Measurements from ENCODE around the gene DNAH2.
"Not testable (repeated sequence)": the region's sequence is repeated elsewhere in the genome, so short reads cannot be mapped to it uniquely, and the experiment has no call there.

DNAH2 gene

DNA sequence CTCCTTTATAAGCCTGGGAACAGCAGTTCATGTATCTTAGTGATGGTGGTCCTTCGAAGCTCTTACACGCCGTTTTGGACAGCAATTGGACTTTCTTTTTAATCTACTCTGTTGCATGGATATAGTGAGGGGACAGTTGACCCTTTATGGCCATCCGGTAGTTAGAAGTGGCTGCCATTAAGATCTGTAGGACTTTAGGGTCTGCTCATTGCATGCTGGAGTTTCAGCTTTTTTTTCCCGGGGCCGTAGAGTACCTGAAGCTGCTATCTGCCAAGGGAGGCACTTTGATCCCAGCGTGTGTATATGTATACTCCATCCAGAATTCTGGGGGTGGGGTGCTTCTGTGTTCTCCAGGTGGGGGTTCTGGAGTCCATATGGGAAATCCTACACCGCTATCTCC is 141.5 kb downstream of the DNAH2 start:
- H3K4me3 ChIP-seq (ENCODE audit: low read depth, low read length) = peak overlapping the region; percentile 90

DNA sequence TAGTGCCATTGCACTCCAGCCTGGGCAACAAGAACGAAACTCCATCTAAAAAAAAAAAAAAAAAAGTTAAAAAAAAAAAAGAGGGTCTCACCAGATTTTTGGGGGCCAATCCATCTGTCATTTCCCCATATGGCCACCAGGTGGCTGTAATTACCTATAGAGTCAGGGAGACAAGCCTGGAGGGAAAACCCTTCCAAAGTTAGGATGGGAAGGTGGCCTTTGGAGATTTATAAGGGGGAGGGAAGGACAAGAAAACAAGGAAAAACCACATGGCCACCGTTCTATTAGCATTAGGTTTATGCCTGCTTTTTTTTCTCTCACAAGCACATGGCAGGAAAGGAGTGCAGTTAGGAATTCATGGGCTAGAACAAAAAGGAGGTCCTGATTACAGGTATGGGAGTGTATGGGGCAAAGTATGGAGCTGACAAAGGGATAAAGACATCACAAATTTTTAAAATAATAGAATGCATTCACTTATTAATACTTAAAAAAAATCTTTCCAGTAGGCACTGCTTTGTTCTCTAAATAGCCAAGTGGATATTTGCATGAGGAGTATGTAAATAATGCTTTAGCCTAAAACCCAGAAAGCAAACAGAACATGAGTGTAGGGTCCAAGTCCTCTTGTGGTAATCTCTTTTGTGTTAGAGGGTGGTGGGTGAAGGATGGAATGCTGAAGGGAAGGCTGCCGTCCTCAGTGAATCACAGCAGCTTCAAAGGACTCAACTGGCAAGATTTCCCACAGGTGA is 145.3 kb downstream of the DNAH2 start:
- no peak overlapping the region for H3K4me3 ChIP-seq (ENCODE audit: low read depth, low read length)

- H3K4me3 ChIP-seq (ENCODE audit: low read depth, low read length) = not testable (repeated sequence)
Observed at GRCh38 chr17:7864384-7864783, 146.8 kb downstream of the DNAH2 start.

DNA sequence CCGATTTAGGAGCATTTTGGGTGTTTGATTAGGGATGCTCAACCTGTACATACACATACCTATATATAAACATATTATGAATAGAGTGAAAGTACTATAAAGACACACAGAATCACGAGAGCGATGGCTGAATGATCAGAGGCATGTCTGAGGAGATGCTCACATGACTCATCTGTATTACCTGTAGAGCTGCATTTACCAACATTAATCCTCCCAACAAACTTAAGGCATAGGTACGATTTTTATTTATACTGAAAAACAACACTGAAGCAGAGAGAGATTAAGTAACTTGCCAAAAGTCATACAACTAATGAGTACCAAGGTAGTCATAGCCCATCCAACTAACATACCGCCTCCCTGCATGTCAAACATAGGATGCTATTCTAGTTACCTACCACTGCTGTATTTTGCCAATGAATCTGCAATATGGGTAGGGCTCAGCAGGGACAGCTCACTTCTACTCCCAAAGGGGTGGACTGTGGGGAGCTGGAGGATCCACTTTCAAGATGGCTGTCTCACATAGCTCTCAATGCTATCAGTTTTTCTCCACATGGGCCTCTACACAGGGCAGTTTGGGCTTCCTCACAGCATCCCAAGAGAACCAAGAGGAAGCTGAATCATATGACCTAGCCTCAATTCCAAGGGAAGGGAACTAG is 147.6 kb downstream of the DNAH2 start:
- H3K4me3 ChIP-seq (ENCODE audit: low read depth, low read length) = no peak overlapping the region

- no peak overlapping the region for H3K4me3 ChIP-seq (ENCODE audit: low read depth, low read length)
Observed at GRCh38 chr17:7867881-7868329, 150.4 kb downstream of the DNAH2 start.

GRCh38 chr17:7873051-7873450 is 155.5 kb downstream of the DNAH2 start:
- H3K4me3 ChIP-seq (ENCODE audit: low read depth, low read length) = no peak overlapping the region

GRCh38 chr17:7875804-7876370 is 158.3 kb downstream of the DNAH2 start:
- H3K4me3 ChIP-seq (ENCODE audit: low read depth, low read length) = no peak overlapping the region

GRCh38 chr17:7878234-7878633 is 160.7 kb downstream of the DNAH2 start:
- no peak overlapping the region for H3K4me3 ChIP-seq (ENCODE audit: low read depth, low read length)

DNA sequence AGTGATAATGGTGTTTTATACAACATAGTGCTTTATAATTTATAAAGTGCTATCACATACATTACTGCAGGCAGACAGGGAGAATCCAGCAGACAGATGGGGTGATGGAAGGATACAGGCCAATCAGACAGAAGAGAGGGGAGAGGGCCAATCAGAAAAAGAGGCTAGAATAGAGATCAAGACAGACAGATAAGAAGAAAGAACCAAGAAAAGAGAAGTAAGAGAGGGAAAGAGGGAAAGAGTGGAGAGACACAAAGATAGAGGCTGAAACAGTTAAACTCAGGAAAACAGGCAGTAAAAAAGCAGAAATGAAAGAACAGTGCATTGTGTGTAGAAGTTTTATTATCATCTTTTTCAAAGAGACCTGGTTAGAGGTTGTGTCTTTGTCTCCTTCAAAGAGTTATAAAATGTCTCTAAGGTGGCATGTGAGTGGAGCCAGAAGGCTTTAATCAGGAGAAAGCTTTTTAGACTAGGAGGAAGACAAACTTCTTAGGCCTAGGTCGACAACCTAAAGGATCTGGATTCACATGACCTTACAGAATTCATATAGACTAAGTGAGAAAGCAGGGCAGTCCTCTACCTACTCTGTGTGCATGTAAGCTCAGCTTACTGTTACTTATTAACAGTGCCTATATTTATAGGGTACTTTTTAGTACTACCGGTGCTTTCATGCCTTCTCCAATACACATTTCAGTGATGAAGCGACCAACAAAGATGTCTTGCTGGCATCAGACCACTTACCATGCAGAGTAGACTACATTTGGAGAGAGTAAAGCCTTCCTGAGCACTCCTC is 162.7 kb downstream of the DNAH2 start:
- H3K4me3 ChIP-seq (ENCODE audit: low read depth, low read length) = no peak overlapping the region

GRCh38 chr17:7881276-7882054 is 163.9 kb downstream of the DNAH2 start:
- no peak overlapping the region for H3K4me3 ChIP-seq (ENCODE audit: low read depth, low read length)

DNA sequence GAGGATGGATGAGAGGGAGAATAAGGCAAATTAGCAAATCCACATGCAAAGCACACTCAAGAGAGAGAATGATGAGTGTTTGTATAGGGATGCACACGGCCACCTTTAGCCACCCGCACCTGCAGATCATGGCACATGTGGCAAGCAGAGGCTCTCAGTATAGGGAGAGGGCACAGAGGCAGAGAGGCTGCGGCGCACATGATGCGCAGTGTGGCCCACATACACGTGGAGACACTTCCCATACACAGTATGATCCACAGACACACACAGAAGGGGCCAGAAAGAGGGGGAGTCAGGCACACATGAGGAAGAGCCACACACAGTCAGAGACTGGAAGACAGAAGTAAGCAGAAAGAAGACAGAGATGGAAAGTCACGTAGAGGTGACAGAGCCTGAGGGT is 164.5 kb downstream of the DNAH2 start:
- H3K4me3 ChIP-seq (ENCODE audit: low read depth, low read length) = no peak overlapping the region

- H3K4me3 ChIP-seq (ENCODE audit: low read depth, low read length) = no peak overlapping the region
Observed at GRCh38 chr17:7882629-7883028, 165.1 kb downstream of the DNAH2 start.
